GM11168 (cell line): ENCODE results near the gene NR5A2.

Experiments
- in situ Hi-C: fragments of 300-500 bp; cut with MboI; formaldehyde crosslinking; loops from one replicate; pipeline ENCODE4 v1.12.0; 2022; ENCODE audit warnings: low sequenced_read_pairs; ENCODE audit not compliant: unreplicated experiment

Gene NR5A2

DNA sequence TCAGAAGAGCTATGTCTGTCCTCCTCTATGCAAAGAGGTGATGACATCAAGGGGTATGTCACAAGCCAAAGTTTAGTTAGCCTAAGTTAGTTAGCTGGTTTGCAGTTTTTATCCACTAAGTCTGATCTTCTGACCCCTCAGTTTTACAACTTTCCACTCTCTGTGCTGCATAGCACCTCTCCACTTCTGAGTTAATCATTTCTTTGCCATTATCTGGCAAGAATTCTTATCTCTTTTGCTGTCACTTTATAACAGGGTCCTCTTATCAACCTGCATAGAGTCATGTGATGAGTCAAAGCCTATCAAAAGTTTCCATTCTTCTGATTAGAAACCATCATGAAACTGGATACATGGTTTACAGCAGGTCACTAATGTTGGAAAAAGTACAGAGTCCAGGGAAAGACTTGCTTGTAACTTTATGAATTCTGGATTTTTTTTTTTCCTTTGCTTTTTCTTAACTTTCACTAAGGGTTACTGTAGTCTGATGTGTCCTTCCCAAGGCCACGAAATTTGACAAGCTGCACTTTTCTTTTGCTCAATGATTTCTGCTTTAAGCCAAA, at the start of gene NR5A2:
TSS of gene NR5A2 (plus strand) at position 447 of the 560 bp plus-strand sequence. CDS start 138 bp downstream, outside the sequence.
- in situ Hi-C loops = no loop called here

DNA sequence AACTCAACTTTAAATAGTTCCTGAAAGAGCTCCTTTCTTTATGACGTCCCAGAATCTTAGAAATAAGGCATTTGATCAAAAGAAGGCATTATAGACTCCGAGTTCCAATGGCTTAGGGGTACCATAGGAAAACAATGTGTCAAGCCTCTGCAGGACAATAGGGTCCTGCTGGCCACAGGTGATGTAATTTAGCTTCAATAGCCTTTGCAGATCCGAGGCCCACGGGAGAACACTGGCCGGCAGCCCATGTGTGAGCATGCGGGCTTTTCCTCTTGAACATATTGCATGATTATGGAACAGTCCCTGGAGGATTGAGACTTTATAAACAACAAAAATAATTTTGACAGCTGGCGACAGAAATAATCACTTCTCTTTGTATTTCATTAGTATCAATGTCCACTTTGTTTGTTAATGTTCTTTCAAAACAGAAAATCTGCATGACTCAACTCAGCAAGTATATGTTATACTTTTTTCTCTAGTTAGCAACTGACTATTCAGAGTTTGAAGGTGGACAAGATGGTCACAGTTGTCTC, 49.0 kb upstream of the NR5A2 start:
- in situ Hi-C loops = no loop called here

DNA sequence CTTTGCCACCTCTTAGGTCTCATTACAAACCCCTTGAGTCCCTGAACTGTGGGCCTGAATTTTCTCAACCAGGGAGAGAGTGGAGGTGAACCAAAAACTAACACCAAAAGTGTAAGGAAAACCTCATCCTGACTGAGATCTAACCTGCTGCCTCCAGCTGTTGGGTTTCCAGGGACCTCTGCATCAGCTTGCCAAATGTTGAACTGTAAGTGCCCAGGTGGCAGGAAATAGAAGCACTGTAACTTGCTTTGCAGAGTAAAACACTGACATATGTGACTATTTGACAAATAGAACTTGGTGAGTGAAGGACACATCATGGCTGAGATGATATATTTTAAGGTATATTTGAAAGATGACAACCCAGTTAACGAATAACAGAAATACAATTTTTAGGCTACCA, 48.4 kb upstream of the NR5A2 start:
- in situ Hi-C loops = no loop called here

DNA sequence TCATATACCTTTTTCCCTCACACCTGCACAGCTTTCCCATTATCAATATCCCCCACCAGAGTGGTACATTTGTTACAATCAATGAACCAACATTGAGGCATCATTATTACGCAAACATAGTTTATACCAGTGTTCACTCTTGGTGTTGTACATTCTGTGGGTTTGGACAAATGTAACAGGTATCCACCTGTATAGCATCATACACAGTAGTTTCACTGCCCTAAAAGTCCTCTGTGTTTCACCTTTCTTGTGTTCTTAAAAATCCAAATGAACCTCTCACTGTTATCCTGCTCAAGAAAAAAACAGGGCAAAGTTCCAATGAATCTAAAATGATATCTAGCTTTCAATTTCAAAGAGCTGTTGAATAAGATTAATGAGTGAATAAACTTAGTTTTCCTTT, 45.9 kb upstream of the NR5A2 start:
- in situ Hi-C loops = no loop called here

DNA sequence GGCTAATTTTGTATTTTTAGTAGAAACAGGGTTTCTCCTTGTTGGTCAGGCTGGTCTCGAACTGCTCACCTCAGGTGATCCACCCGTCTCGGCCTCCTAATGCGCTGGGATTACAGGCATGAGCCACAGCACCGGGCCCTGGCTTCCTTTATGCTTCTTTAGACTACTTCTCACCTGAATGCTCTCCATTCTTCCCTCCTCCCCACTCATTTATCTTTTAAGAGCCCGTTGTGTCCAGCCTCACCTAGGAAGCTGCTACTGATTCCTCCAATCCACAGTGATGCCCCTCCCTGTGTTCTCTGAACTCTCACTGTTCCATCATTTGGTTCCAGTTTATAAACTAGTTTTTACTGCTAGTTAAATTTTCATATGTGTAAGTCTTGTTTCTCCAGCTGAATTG, 44.9 kb upstream of the NR5A2 start:
- in situ Hi-C loops = no loop called here

DNA sequence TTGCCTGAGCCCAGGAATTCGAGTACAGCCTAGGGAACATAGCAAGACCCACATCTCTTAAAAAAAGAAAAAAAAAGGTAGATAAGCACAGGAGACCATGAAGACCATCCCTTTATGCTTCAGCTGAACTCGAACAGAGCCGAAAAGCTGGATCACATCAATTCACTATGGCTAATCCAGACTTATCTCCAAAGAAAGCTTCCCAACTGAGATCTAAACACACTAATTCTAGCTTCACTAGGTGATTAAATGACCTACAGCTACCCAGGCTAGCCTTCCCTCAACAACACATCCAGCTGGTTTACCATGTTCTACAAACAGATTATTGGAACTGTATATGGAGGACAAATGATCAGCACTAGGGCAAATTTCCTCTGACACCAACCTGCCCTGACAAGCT, 44.0 kb upstream of the NR5A2 start:
- in situ Hi-C loops = no loop called here

DNA sequence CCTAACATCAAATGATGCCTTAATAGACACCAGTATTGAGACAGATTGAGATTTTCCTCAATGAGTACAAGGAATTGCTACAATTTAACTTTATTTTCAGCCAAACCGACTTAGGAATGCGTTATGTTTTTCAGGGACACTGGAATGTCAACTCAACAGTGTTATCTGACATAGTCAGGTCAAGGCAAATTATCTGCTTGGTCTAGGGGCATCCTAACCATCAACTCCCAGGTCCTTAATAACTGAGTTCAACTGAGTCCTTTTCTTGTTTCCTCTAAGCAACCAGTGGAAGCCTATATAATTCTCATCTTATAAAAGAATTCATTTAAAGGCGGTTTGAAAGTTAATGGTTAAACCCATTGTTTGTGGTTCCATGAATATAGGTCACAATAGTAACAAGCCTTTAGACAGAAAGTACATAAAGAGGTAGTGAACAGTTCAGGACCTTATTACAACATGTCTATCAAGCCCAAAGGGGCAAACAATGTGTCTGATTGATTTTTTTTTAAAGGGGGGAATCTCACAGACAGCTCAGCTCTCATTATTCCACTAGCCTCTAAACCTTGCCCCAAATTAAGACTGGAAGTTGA, 32.3 kb upstream of the NR5A2 start:
- in situ Hi-C loops = no loop called here

DNA sequence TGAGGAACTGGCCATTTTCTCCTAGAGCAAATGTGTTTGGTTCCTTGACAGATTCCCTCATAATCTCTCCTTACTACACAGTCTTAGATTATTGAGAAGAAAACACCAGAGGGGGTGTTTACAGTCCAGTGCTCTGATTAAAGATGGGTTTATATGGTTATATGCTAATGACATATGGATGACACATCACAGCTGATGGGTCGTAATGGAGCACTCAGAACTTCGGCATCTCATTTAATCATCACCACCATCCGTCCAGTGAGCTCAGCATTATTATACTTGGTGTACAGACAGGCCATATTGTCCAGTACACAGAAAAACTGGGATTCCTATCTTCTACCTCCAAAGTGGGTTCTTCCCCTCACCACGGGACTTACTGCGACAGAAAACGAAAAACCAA, 22.3 kb upstream of the NR5A2 start:
- in situ Hi-C loops = no loop called here

DNA sequence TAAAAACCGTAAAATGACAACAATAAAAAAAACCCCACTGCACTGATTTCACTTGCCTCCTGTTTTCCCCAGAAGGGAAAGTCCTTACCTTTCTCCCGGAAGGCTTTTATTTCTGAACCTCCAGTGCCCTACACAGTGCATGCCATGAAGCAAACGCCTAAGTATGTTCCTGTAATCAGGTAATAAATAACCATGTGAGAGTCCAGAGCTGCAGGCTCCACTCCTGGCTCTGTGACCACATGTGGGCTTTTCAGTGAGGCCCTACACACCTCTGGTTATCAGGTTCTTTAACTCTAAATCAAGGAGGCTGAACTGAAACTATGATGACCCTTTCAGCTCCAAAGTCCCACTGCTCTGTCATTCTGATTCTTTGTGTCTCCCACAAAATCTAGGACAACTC, 20.8 kb upstream of the NR5A2 start:
- in situ Hi-C loops = no loop called here

DNA sequence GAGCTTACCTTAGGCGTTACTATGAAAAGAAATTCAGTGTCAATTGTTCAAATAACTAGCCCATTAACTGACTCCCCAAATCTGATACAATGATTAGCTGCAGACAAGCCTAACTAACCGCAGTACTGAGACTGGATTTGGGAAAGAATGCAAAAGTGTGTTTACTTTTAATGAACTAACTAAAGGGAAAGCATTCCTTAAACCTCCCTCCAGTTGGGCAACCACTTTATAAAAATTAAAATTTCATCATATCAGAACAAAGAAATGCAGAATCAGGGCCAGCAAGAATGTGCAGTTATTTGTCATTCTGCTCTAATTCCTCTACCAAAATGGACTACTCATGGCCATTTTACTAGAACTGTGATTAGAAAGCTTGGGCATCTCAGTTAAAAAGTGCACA, 11.7 kb upstream of the NR5A2 start:
- in situ Hi-C loops = no loop called here

DNA sequence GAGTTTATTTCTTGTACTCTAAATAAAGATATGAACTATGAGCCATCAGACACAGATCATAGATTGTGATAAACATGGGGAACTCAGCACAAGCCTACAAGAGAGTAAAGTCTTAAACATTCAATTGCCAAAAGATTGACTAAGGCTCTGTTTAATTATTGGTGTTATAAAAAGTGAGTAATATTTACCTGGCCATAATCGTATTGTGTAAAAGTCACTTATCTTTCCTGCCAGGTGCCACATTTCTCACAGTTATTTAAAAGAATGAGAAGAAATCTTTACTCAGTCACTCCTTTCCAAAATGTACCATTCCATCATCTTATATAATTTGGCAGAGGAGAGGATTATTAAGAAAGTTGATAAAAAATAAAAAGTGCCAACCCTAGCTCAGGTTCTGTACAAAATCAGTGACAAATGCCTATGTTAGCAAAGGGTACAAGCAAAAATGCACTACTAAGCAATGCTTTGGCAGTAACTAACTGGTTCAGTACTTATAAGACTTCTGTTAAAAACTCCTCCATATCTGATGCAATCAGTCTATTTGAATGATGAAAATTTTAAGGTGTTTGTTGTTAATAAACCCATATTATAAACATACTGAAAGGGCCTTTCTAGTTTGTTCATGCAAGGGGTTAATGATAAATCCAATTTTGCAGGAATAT, 5.8 kb upstream of the NR5A2 start:
- in situ Hi-C loops = no loop called here

DNA sequence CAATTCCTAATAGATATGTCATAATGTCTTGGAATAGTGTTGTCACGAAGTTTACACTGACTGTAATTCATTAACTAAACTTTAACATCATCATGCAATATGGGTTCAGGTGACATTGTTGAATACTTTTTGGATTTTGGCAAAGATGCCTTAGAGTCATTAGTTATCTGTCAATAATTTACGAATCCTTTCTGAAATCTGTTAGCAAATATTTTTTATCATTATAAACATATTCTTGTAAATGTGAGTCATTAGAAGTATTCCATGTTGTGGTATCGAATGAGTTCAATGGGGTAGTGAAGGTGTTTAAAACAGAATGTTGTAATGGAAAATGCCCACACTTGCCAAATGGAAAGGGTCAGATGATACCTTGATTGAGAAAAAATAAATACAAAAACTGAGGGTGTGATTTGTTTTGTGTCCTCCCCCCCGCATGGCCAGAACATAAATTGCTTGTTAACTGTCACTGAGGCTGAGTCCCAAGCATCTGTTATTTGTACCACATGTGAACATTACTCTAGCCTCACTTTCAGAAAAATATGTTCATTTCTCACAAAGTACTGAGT, 5.2 kb upstream of the NR5A2 start:
- in situ Hi-C loops = no loop called here

DNA sequence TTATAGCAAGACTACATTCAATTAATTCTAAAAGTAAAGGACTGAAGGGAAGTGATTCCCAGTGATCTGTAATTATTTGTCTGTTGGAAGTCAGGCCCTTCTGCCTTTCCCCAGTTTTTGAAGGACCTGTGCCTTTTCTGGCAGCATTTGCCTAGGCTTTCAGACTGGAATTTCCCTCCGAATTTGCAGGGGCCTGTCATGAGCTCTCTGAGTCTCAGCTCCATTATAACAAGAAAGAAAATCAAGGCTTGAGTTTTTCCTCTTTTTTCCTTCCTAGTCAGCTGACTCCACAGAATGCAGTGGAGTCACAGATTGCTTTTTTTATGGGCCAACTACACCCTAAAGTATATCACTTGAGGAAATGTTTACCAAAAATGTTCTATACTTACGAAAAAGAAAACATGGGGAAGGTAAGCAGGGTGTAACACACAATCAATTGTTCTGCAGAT, 1.1 kb downstream of the NR5A2 start:
- in situ Hi-C loops = no loop called here

DNA sequence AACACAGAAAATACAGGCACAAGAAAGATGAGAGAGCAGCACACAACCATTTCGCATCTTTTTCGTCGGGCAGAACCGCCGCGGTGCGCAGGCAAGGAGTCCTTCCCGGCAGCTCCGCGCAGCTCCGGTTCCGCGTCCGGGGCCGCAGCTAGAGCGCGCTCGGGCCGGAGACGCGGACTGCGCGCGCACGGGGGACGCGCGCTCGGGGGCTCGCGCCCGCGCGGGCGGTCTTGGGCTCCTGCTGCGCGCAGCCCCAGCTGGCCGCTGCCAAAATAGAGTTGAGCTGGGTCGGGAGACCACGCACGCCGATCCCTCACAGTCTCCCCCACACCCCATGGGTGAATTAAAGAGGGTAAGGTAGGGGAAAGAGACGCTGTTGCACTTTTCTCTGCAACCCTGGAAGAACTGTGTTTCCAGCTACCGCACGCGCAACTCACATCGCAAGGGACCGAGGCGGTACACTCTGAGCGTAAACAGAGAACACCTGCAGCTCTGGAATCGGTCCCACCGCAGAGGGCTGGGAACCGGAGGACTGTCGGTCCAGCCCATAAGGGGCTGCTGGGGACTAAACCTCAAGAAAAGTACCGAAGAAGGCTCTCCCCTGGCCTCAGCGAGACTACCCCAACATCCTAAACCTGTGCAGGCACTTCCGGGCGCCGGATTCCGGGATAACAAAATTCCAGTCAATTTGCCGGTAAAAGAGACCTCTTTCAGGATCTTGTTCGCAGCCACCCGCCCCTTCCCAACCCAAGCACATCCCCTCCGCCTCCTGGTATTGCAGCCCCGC, 1.7 kb downstream of the NR5A2 start:
- in situ Hi-C loops = no loop called here

DNA sequence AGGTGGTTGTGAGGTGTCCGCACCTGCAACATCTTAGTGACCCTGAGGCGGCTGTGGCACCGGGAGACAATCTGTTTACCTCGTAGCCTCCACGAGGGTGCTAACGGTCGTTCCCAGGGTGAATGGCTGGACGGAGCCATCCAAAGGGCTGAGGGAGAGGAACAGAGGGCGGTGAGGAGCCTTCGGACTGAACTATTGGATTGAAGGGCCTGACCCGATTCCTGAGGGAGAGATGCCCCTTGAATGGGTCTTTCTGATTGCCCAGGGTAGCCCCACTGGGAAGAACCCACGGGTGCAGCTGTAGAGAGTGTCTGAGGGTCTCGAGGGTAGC, 2.3 kb downstream of the NR5A2 start:
- in situ Hi-C loops = no loop called here

DNA sequence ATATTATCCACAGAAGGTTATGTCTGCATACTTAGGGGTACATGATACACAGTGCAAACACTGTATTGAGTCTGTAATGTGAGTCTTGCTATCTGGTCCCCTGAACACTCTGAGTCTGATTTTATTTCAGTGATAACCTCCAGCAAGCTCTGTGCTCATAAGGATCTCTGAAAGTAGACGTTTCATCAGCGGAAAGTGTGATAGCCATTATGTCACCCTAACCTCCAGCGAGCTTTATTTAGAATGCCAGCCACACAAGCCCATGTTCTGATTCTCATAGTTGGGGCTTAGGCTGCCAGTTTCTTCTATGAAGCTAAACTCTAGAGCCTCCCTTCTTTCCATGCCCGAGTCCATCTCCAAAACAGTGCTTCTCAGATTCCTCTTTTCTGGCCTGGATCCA, 3.3 kb downstream of the NR5A2 start:
- in situ Hi-C loops = no loop called here

DNA sequence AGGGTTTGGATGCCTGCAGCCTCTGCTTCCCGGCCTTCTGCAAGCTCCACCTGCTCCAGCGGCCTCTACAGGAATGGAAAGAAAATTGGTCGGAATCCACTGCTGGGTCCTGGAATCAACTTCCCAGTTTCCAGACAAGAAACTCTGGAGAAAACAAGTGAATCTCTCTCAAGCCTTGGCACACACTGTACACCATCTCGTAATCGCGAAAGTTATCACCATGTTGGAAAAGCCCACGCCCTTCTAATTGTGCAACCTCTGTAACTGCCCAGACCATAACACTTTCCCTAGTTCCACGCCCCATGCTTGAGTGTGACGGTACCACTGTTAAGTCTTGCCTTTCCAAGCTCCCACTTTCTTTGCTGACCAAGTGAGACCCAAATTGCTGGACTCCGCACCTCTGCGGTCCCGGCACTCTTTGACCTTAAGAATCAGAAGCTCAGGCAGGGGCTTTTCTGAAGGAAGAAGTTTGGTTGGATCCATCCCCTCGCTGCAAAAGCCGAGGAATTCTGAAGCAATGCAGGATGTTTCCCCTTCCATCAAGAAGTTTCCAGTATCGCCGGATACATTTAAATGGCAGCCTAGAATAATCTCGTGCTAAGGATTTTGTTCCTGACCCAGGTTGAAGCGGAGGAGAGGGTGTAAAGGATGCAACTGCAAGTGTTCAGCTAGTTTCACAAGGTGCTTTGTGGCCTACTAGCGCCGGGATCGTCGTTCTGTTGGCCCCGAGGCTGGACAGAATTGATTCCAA, 6.2 kb downstream of the NR5A2 start:
- in situ Hi-C loops = no loop called here

DNA sequence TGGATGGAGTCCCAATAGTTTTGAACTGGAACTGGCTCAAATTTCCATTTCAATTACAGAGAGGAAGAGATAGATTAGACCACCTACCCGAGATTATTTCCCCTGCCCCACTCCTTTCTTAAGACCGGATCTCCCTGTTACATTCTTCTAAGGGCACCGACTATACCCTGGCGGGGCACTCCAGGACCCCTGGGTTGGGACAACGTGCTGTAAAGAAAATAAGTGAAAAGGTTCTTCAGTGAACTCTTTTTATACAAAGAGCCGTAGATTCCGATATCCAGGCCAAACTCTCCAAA, 6.7 kb downstream of the NR5A2 start:
- in situ Hi-C loops = no loop called here

DNA sequence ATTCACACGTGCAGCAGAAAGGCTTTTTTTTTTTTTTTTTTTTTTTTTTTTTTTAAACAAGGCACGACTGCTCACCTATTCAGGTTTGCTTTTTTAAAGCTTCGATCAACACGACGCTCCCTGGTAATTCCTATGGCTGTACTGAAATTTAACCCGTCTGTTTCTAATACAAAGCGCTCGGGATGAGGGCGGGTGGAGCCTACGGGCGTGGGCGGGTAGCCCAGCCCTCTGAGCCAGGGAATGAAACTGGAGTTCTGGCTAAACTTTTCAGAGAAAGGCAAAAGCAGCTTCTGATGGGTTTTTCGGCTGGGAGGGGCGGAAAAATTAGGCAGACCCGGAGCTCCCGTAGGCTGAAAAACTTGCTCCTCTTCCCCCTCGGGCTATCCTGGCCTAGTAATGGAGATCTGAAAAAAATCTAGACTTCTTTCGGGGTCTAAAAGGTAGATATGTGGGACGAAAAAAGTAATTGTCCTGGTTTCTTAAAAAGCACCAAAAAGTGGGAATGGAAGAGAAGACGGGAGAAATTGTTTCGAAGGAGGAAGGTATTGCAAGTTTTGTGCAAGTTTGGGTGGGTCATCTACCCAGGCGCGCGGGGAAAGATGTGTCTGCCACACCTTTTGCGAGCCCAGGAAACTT, 7.4 kb downstream of the NR5A2 start:
- in situ Hi-C loops = no loop called here

DNA sequence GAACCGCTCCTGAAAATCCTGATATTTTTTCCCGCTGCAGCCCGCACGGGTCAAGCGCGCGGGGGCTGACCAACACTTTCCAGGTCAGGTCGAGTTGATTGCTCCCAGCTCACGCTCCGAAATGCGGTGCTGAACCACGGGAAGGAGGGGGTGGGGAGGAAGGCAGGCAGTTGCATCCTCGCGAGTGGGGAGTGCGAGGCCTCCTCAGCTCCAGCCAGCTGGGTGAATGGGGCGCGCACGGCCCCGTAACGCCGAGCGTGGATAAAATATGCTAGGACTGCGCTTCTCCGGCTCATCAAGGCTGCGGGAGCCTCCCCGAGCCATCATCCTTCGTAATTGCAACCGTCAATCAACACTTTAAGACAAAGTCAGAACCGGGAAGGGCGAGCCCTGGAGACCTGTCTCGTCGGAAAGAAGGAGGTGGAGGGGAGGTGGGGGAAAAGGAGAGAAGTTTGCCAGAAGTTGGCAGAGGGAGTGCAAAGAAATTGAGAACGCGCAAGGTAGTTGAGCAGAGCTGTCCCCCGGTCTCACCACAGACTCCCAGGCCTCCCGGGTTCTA, 8.0 kb downstream of the NR5A2 start:
- in situ Hi-C loops = no loop called here
